Spleen (tissue), 11 donors: ENCODE measurements around the gene TRIM71. TPM values are rescaled to one million over a fixed set of nuclear protein-coding genes. Genes with fewer than 3 reads are reported as not detected.
"Not testable (repeated sequence)": the region's sequence is repeated elsewhere in the genome, so short reads cannot be mapped to it uniquely, and the experiment has no call there.

Experiments
- DNase-seq: peaks from one replicate; pipeline ENCODE4 v3.0.0-alpha.2; 2020
- H3K27ac ChIP-seq, 8 donors: fragments of 200-600 bp; sonication (generic) in 7 of 8; 1 replicate in 4 of 8; 2 replicates in 4 of 8; pipeline versions ENCODE4 v1.5.0 to v1.8.0; 2016 to 2021; ENCODE audit warnings: inconsistent platforms in 4 of 8, mild to moderate bottlenecking in 4 of 8, moderate library complexity in 1 of 8
- H3K27me3 ChIP-seq, 7 donors: fragments of 200-600 bp; sonication (generic) in 6 of 7; replicated peaks in 1 of 7; 1 replicate in 4 of 7; 2 replicates in 3 of 7; pipeline versions ENCODE4 v1.5.0 to v1.8.0; 2016 to 2021; ENCODE audit warnings: inconsistent platforms in 3 of 7, mild to moderate bottlenecking in 1 of 7
- H3K36me3 ChIP-seq, 6 donors: fragments of 200-600 bp; sonication (generic) in 5 of 6; 1 replicate in 4 of 6; 2 replicates in 2 of 6; pipeline versions ENCODE4 v1.5.0 to v1.8.0; 2016 to 2021; ENCODE audit warnings: inconsistent platforms in 2 of 6
- H3K4me1 ChIP-seq, 6 donors: fragments of 200-600 bp; sonication (generic) in 5 of 6; 1 replicate in 3 of 6; 2 replicates in 3 of 6; pipeline versions ENCODE4 v1.5.0 to v1.8.0; 2016 to 2021; ENCODE audit warnings: inconsistent platforms in 3 of 6
- H3K4me3 ChIP-seq, 8 donors: fragments of 200-600 bp; sonication (generic) in 7 of 8; 1 replicate in 4 of 8; 2 replicates in 4 of 8; pipeline versions ENCODE4 v1.5.0 to v1.8.0; 2016 to 2021; ENCODE audit warnings: inconsistent platforms in 4 of 8, mild to moderate bottlenecking in 4 of 8, moderate library complexity in 2 of 8
- H3K9me3 ChIP-seq, 8 donors: fragments of 200-600 bp; sonication (generic) in 7 of 8; 1 replicate in 4 of 8; 2 replicates in 4 of 8; pipeline versions ENCODE4 v1.5.0 to v1.8.0; 2016 to 2021; ENCODE audit warnings: inconsistent platforms in 4 of 8
- CTCF ChIP-seq, 11 experiments: fragments of 200-600 bp in 7 of 11; fragments of 450-650 bp in 4 of 11; sonication (generic) in 4 of 11; IDR thresholded peaks in 8 of 11; conservative IDR thresholded peaks in 3 of 11; 1 replicate in 7 of 11; 2 replicates in 4 of 11; pipeline versions ENCODE4 v1.4.0 to v1.8.0; 2016 to 2021; ENCODE audit warnings: antibody characterized with exemption in 11 of 11, inconsistent platforms in 4 of 11, mild to moderate bottlenecking in 1 of 11
- POLR2A ChIP-seq, 3 donors: fragments of 450-650 bp; IDR thresholded peaks; one replicate each; pipeline ENCODE4 v1.5.1; 2017; ENCODE audit warnings: antibody characterized with exemption in 3 of 3, mild to moderate bottlenecking in 1 of 3
- POLR2AphosphoS5 ChIP-seq, 3 donors: sonication (generic); formaldehyde crosslinking; IDR thresholded peaks; one replicate each; pipeline ENCODE4 v1.5.1; 2017; ENCODE audit warnings: antibody characterized with exemption in 3 of 3
- WGBS, 5 donors: extraction: QIAGEN DNeasy Blood & Tissue Kit in 3 of 5; methylation state at CpG; one replicate each; pipeline versions ENCODE4 v1.1.5 to v1.1.7; 2013 to 2018; 5-methylcytosine and 5-hydroxymethylcytosine counted together
- intact Hi-C: fragments of 100-400 bp; cut with DNase I; formaldehyde crosslinking; loops from one replicate; pipeline ENCODE4 v1.15.0; 2023; ENCODE audit warnings: low total_unique reads
- polyA plus RNA-seq, 3 donors: library from polyadenylated mRNA; stranded (reverse); fragments of 200-250 nt; gene quantifications; one replicate each; pipeline ENCODE4 v1.2.1, GENCODE V29; 2013
- total RNA-seq, 7 donors: library from RNA; depleted of rRNA in 3 of 7; stranded (reverse); fragments of >200 nt in 3 of 7; fragmentation: NEBNext Ultra II Directional in 4 of 7; extraction: Animal tissue kit (Norgen Biotek cat#: 25700) in 4 of 7; gene quantifications; one replicate each; pipeline versions ENCODE4 v1.1.0 to v1.2.1, GENCODE V29; 2016 to 2021
- donor health status: healthy with polysubstance abuse.
- donor health status: DM: no; HTN: no; CAD: no; lungs with moderate emphysema.
- donor health status: DM: no; HTN: no; CAD: no.
- donor health status: Bipolar disorder and iron deficiency.
- donor health status: healthy.
- donor health status: DM: no; HTN: no; CAD: no.
- donor health status: DM: yes; HTN: yes; CAD: no.

The TRIM71 gene
- total and polyA plus RNA-seq, 10 donors, result under 0.01 to 0.09 (median 0.03) TPM; not detected in 5

GRCh38 chr3:32844914-32845313, 27.1 kb downstream of the TRIM71 start:
- WGBS, 5 donors, result 87 to 97% (median 90%) methylated on average over 1 of the region's 1 CpG
- Histone ChIP-seq H3K27me3 (no peaks in the 10 kb centered on the region), H3K4me1 (peaks cover 0 to 15% (median 2%) of the 10 kb centered on the region in 6 donors), H3K9me3 (no peaks in the 10 kb centered on the region), H3K4me3 (no peak overlapping the region), H3K27ac (no peak overlapping the region), H3K36me3 (no peaks in the 10 kb centered on the region)
- no peak for DNase-seq
- intact Hi-C loops, result no loop called here
- TF ChIP-seq CTCF (IDR thresholded peaks at IDR 0.05 in 8 of 11, conservative IDR thresholded peaks at IDR 0.05 in 3 of 11), result no peak
- no peak for TF ChIP-seq POLR2A (IDR thresholded peaks at IDR 0.05)
- TF ChIP-seq POLR2AphosphoS5 (IDR thresholded peaks at IDR 0.05), result no peak

- DNase-seq, H3K36me3 ChIP-seq, H3K4me3 ChIP-seq, intact Hi-C loops, H3K27ac ChIP-seq, H3K27me3 ChIP-seq, H3K9me3 ChIP-seq: not testable (repeated sequence)
- H3K4me1 ChIP-seq, result peaks cover 0 to 15% (median 2%) of the 10 kb centered on the region in 6 donors
- 86 to 92% (median 91%) methylated on average over 6 of the region's 6 CpGs for WGBS, 5 donors
Observed at GRCh38 chr3:32845546-32845945, 27.7 kb downstream of the TRIM71 start.

- H3K27me3 ChIP-seq, H3K4me3 ChIP-seq, H3K27ac ChIP-seq, H3K36me3 ChIP-seq, intact Hi-C loops, DNase-seq, H3K9me3 ChIP-seq: not testable (repeated sequence)
- peaks cover 0 to 11% (median 2%) of the 10 kb centered on the region in 6 donors for H3K4me1 ChIP-seq
- WGBS, 5 donors, result 92 to 96% (median 94%) methylated on average over 15 of the region's 15 CpGs
Observed at GRCh38 chr3:32847045-32847444, 29.2 kb downstream of the TRIM71 start.

GRCh38 chr3:32847528-32847927, 29.7 kb downstream of the TRIM71 start:
- Histone ChIP-seq H3K36me3 (no peaks in the 10 kb centered on the region), H3K27ac (no peak overlapping the region), H3K4me1 (peaks cover 0 to 6% (median 2%) of the 10 kb centered on the region in 6 donors), H3K27me3 (no peaks in the 10 kb centered on the region), H3K4me3 (no peak overlapping the region), H3K9me3 (no peaks in the 10 kb centered on the region)
- WGBS, 5 donors, result 82 to 94% (median 88%) methylated on average over 1 of the region's 1 CpG
- intact Hi-C loops, result no loop called here
- DNase-seq, result no peak
- TF ChIP-seq CTCF (IDR thresholded peaks at IDR 0.05 in 8 of 11, conservative IDR thresholded peaks at IDR 0.05 in 3 of 11), result no peak
- no peak for TF ChIP-seq POLR2A (IDR thresholded peaks at IDR 0.05)
- no peak for TF ChIP-seq POLR2AphosphoS5 (IDR thresholded peaks at IDR 0.05)

- no peak for TF ChIP-seq POLR2A (IDR thresholded peaks at IDR 0.05)
- TF ChIP-seq POLR2AphosphoS5 (IDR thresholded peaks at IDR 0.05), result no peak
- TF ChIP-seq CTCF (IDR thresholded peaks at IDR 0.05 in 8 of 11, conservative IDR thresholded peaks at IDR 0.05 in 3 of 11), result no peak
- H3K27me3 ChIP-seq, result no peaks in the 10 kb centered on the region
- 48 to 73% (median 54%) methylated on average over 4 of the region's 4 CpGs for WGBS, 5 donors
- intact Hi-C loops, result no loop called here
- H3K36me3 ChIP-seq, result no peaks in the 10 kb centered on the region
- no peaks in the 10 kb centered on the region for H3K9me3 ChIP-seq
- DNase-seq, result no peak
- H3K27ac ChIP-seq, result no peak overlapping the region
- H3K4me1 ChIP-seq, result no peaks in the 10 kb centered on the region
- H3K4me3 ChIP-seq, result no peak overlapping the region
Observed at GRCh38 chr3:32848215-32848614, 30.4 kb downstream of the TRIM71 start.
